PC-9 (cell line): ENCODE measurements around the gene OR2G2. TPM values are rescaled to one million over a fixed set of nuclear protein-coding genes. Genes with fewer than 3 reads are reported as not detected.

Source experiments
- BruUV-seq: library from RNA; stranded (reverse); fragments of 400-500 nt; replicated peaks from 2 replicates; lab custom pipeline; 2021; lab: Mats Ljungman, UMichigan
- CTCF ChIA-PET: fragments of 300-600 bp; sonication (Branson Sonifier 250); formaldehyde crosslinking; loops from one replicate; lab custom pipeline; 2022; ENCODE audit warnings: antibody characterized with exemption; lab: Charles Lee
- POLR2A ChIA-PET: fragments of 300-600 bp; sonication (Branson Sonifier 250); formaldehyde crosslinking; loops from one replicate; lab custom pipeline; 2022; ENCODE audit warnings: antibody characterized with exemption; ENCODE audit not compliant: unreplicated experiment; lab: Charles Lee
- DNase-seq, 2 experiments: peaks; one replicate each; pipeline versions ENCODE4 v3.0.0 to v3.0.0-alpha.2; 2015 to 2022; ENCODE audit warnings: mixed read lengths in 1 of 2
- H2AFZ ChIP-seq: fragments of 200-600 bp; sonication (generic); 2 replicates; pipeline ENCODE4 v1.8.1; 2017; ENCODE audit warnings: antibody characterized with exemption
- H3F3A ChIP-seq: fragments of 200-600 bp; sonication (generic); 2 replicates; pipeline ENCODE4 v1.8.1; 2017; ENCODE audit warnings: antibody characterized with exemption, mild to moderate bottlenecking, low read depth; ENCODE audit not compliant: insufficient read depth
- H3K27ac ChIP-seq: fragments of 200-600 bp; sonication (generic); 2 replicates; pipeline ENCODE4 v1.6.1; 2016; ENCODE audit warnings: mixed run types
- H3K27me3 ChIP-seq: fragments of 200-600 bp; sonication (generic); 2 replicates; pipeline ENCODE4 v1.6.1; 2016; ENCODE audit warnings: low read depth, mixed run types; ENCODE audit not compliant: insufficient read depth
- H3K36me3 ChIP-seq: fragments of 200-600 bp; sonication (generic); 2 replicates; pipeline ENCODE4 v1.6.1; 2016; ENCODE audit warnings: low read depth, mixed run types
- H3K4me1 ChIP-seq: fragments of 200-600 bp; sonication (generic); replicated peaks from 2 replicates; pipeline ENCODE4 v1.6.1; 2016; ENCODE audit warnings: mixed run types; ENCODE audit not compliant: insufficient read depth
- H3K4me2 ChIP-seq: fragments of 200-600 bp; sonication (generic); 2 replicates; pipeline ENCODE4 v1.6.1; 2017; ENCODE audit warnings: mixed run types
- H3K4me3 ChIP-seq: fragments of 200-600 bp; sonication (generic); 2 replicates; pipeline ENCODE4 v1.6.1; 2016; ENCODE audit warnings: mixed run types
- H3K79me2 ChIP-seq: fragments of 200-600 bp; sonication (generic); 2 replicates; pipeline ENCODE4 v1.6.1; 2017; ENCODE audit warnings: low read depth, mixed run types
- H3K9me2 ChIP-seq: fragments of 200-600 bp; sonication (generic); 2 replicates; pipeline ENCODE4 v1.8.1; 2017; ENCODE audit warnings: mild to moderate bottlenecking; ENCODE audit not compliant: insufficient read depth
- H3K9me3 ChIP-seq: fragments of 200-600 bp; sonication (generic); 2 replicates; pipeline ENCODE4 v1.8.1; 2016; ENCODE audit warnings: low read depth; ENCODE audit not compliant: insufficient read depth
- H4K20me1 ChIP-seq: fragments of 200-600 bp; sonication (generic); 2 replicates; pipeline ENCODE4 v1.8.1; 2017; ENCODE audit not compliant: insufficient read depth
- EZH2 ChIP-seq: fragments of 200-600 bp; sonication (generic); IDR thresholded peaks from 2 replicates; pipeline ENCODE4 v1.8.0; 2017; ENCODE audit warnings: antibody characterized with exemption, low read depth
- intact Hi-C: fragments of 100-400 bp; cut with micrococcal nuclease; formaldehyde crosslinking; loops from one replicate; pipeline ENCODE4 v1.10.0; 2022; ENCODE audit not compliant: unreplicated experiment
- total RNA-seq: library from RNA; stranded (reverse); gene quantifications from 2 replicates; pipeline ENCODE4 v1.2.3, GENCODE V29; 2021
- TF ChIP-seq, protein P1 (sequence below): fragments of 200-600 bp; sonication (generic); conservative IDR thresholded peaks from 2 replicates; pipeline ENCODE4 v1.6.1; 2017; ENCODE audit warnings: mixed run types, antibody characterized with exemption, mild to moderate bottlenecking, moderate library complexity

The OR2G2 gene
- total RNA-seq, 1 experiment from 2014 or later = not detected

GRCh38 chr1:247548769-247549182, 39.4 kb upstream of the OR2G2 start, which contains the start of gene GCSAML:
Gene GCSAML, plus strand, starts transcription at chr1:247549134. Its CDS starts 58 bp downstream, at chr1:247549192.
- Histone ChIP-seq H2AFZ (no peak within 1 kb of the TSS), H3K36me3 (no peaks in the 10 kb centered on the region), H3K79me2 (no peaks in the 10 kb centered on the region), H3F3A (no peaks in the 10 kb centered on the region), H4K20me1 (no peaks in the 10 kb centered on the region), H3K27me3 (peaks cover 17% of the 10 kb centered on the region; the same call in 1 of the 2 replicates), H3K4me2 (no peak within 1 kb of the TSS), H3K4me3 (no peak within 1 kb of the TSS), H3K27ac (no peak within 1 kb of the TSS), H3K4me1 (no peaks in the 10 kb centered on the region), H3K9me3 (no peaks in the 10 kb centered on the region), H3K9me2 (no peaks in the 10 kb centered on the region)
- no TSS peak for BruUV-seq
- intact Hi-C loops = no loop called here
- ChIA-PET POLR2A (no interaction called here), CTCF (no interaction called here)
- no peak for DNase-seq
- TF ChIP-seq, protein P1, sequence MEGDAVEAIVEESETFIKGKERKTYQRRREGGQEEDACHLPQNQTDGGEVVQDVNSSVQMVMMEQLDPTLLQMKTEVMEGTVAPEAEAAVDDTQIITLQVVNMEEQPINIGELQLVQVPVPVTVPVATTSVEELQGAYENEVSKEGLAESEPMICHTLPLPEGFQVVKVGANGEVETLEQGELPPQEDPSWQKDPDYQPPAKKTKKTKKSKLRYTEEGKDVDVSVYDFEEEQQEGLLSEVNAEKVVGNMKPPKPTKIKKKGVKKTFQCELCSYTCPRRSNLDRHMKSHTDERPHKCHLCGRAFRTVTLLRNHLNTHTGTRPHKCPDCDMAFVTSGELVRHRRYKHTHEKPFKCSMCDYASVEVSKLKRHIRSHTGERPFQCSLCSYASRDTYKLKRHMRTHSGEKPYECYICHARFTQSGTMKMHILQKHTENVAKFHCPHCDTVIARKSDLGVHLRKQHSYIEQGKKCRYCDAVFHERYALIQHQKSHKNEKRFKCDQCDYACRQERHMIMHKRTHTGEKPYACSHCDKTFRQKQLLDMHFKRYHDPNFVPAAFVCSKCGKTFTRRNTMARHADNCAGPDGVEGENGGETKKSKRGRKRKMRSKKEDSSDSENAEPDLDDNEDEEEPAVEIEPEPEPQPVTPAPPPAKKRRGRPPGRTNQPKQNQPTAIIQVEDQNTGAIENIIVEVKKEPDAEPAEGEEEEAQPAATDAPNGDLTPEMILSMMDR = no peak
- TF ChIP-seq EZH2 = no peak

- H3K79me2 ChIP-seq = no peaks in the 10 kb centered on the region
- H3K4me1 ChIP-seq = no peaks in the 10 kb centered on the region
- POLR2A ChIA-PET = no interaction called here
- H3K9me2 ChIP-seq = no peaks in the 10 kb centered on the region
- no peak overlapping the region for H3K4me3 ChIP-seq
- H3F3A ChIP-seq = no peaks in the 10 kb centered on the region
- CTCF ChIA-PET = no interaction called here
- no peak for DNase-seq
- H3K27me3 ChIP-seq = peaks cover 7% of the 10 kb centered on the region; the same call in 1 of the 2 replicates
- no TSS peak for BruUV-seq
- intact Hi-C loops = no loop called here
- H3K27ac ChIP-seq = no peak overlapping the region
- no peak overlapping the region for H2AFZ ChIP-seq
- H4K20me1 ChIP-seq = no peaks in the 10 kb centered on the region
- TF ChIP-seq EZH2 = no peak
- TF ChIP-seq, protein P1 = no peak
- H3K4me2 ChIP-seq = no peak overlapping the region
- no peaks in the 10 kb centered on the region for H3K36me3 ChIP-seq
- H3K9me3 ChIP-seq = no peaks in the 10 kb centered on the region
These were observed 36.4 kb upstream of the OR2G2 start for GRCh38 chr1:247551721-247552120.

DNA sequence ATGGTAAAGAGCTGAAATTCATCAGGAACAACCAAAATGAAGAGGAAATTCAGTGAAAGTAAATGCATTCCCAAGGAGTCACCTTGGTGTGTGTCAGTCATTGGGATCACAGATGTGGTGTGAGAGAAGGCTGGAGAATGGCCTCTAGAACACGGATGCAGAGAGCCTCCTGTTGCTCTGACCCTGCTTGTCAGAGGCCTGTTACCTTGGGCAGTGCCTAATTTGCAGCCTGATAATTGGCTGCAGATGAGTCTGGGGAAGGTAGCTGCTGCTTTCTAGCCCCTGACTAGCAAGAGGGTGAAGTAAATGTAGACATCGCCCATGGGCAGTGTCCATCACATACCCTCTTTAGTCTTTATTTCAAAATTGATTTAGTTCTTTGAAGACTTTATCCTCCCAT, 35.9 kb upstream of the OR2G2 start:
- Histone ChIP-seq H4K20me1 (no peaks in the 10 kb centered on the region), H3K4me3 (no peak overlapping the region), H3K4me1 (no peaks in the 10 kb centered on the region), H3K9me2 (no peaks in the 10 kb centered on the region), H3K9me3 (no peaks in the 10 kb centered on the region), H3K27me3 (peaks cover 7% of the 10 kb centered on the region; the same call in 1 of the 2 replicates), H3K79me2 (no peaks in the 10 kb centered on the region), H3F3A (no peaks in the 10 kb centered on the region), H2AFZ (no peak overlapping the region), H3K27ac (no peak overlapping the region), H3K4me2 (no peak overlapping the region), H3K36me3 (no peaks in the 10 kb centered on the region)
- DNase-seq = no peak
- intact Hi-C loops = no loop called here
- no peak for TF ChIP-seq EZH2
- TF ChIP-seq, protein P1 = no peak
- ChIA-PET POLR2A (no interaction called here), CTCF (no interaction called here)
- BruUV-seq = no TSS peak
